Measurements from ENCODE around the gene ZNF892. TPM values are rescaled to one million over a fixed set of nuclear protein-coding genes. Genes with fewer than 3 reads are reported as not detected.

Gene ZNF892
- total and polyA plus RNA-seq, 12 donors, result 0.32 to 4.3 (median 2.2) TPM; not detected in 1

DNA sequence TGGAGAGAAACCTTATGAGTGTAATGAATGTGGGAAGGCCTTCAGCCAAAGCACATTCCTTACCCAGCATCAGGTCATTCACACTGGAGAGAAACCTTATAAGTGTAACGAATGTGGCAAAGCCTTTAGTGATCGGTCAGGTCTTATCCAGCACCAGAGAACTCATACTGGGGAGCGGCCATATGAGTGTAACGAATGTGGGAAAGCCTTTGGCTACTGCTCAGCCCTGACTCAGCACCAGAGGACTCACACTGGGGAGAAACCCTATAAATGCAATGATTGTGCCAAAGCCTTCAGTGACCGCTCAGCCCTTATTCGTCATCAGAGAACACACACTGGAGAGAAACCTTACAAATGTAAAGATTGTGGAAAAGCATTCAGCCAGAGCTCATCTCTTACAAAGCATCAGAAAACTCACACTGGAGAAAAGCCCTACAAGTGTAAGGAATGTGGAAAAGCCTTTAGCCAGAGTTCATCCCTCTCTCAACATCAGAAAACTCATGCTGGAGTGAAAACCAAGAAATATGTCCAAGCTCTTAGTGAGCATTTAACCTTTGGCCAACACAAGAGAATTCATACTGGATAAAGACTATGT lies 7.8 kb downstream of the ZNF892 start:
- H3K27ac ChIP-seq, result no peak overlapping the region
- no peaks in the 10 kb centered on the region for H3K27me3 ChIP-seq
- no peak overlapping the region for H3K4me3 ChIP-seq
- H3K9me3 ChIP-seq (replicated peaks in 1 of 3), result peaks cover 0 to 75% (median 34%) of the 10 kb centered on the region in 3 donors
- no peaks in the 10 kb centered on the region for H3K36me3 ChIP-seq (replicated peaks in 1 of 2)
- H3K4me1 ChIP-seq (replicated peaks in 1 of 2), result no peaks in the 10 kb centered on the region
- 94 to 98% (median 96%) methylated on average over 6 of the region's 6 CpGs for WGBS, 4 donors
- DNase-seq, result no peak
- intact Hi-C loops (cut with DNase I), result no loop called here
- TF ChIP-seq, protein P1, sequence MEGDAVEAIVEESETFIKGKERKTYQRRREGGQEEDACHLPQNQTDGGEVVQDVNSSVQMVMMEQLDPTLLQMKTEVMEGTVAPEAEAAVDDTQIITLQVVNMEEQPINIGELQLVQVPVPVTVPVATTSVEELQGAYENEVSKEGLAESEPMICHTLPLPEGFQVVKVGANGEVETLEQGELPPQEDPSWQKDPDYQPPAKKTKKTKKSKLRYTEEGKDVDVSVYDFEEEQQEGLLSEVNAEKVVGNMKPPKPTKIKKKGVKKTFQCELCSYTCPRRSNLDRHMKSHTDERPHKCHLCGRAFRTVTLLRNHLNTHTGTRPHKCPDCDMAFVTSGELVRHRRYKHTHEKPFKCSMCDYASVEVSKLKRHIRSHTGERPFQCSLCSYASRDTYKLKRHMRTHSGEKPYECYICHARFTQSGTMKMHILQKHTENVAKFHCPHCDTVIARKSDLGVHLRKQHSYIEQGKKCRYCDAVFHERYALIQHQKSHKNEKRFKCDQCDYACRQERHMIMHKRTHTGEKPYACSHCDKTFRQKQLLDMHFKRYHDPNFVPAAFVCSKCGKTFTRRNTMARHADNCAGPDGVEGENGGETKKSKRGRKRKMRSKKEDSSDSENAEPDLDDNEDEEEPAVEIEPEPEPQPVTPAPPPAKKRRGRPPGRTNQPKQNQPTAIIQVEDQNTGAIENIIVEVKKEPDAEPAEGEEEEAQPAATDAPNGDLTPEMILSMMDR (IDR thresholded peaks at IDR 0.05), result no peak
- no peak for TF ChIP-seq POLR2A (IDR thresholded peaks at IDR 0.05)

DNA sequence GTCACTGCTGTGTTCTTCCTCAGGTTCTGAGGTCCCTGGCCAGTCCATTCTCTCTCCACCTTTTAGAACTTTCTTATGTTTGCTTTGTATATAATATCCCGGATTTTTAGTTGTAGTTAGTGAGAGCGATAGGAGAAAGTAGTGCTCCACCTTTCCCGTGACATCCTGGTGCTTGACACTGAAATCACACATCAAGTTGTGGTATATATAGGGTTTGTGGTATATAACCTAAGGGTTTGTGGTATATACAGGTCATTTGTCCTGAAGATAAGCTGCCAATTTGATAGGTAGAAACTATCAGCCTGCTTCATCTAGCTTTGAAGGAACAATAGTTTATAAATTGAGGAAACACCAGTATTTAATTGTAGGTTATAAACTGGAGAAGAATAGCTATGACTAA lies 13.1 kb downstream of the ZNF892 start:
- Histone ChIP-seq H3K4me3 (no peak overlapping the region), H3K27me3 (no peaks in the 10 kb centered on the region), H3K36me3 (replicated peaks in 1 of 2) (no peaks in the 10 kb centered on the region), H3K9me3 (replicated peaks in 1 of 3) (peaks cover 0 to 69% (median 7%) of the 10 kb centered on the region in 3 donors), H3K27ac (no peak overlapping the region), H3K4me1 (replicated peaks in 1 of 2) (no peaks in the 10 kb centered on the region)
- no peak for TF ChIP-seq POLR2A (IDR thresholded peaks at IDR 0.05)
- TF ChIP-seq, protein P1 (IDR thresholded peaks at IDR 0.05), result no peak
- 94 to 96% (median 95%) methylated on average over 3 of the region's 3 CpGs for WGBS, 4 donors
- no peak for DNase-seq
- intact Hi-C loops (cut with DNase I), result no loop called here

DNA sequence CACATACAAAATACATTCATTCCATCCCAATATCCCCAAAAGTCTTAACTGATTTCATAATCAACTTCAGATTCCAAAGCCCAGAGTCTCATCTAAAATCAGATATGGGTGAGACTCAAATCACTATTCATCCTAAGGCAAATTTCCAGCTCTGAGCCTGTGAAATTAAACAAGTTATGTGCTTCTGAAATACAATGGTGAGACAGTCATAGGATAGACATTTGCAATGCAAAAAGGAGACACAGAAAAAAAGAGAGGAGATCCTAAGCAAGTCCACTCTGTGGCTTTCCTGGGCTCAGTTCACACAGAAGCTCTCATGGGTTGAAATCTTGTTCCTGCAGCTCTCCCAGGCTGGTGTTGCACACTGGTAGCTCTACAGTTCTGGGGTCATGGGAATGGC lies 18.3 kb downstream of the ZNF892 start:
- Histone ChIP-seq H3K4me3 (no peak overlapping the region), H3K36me3 (replicated peaks in 1 of 2) (no peaks in the 10 kb centered on the region), H3K27me3 (no peaks in the 10 kb centered on the region), H3K27ac (no peak overlapping the region), H3K4me1 (replicated peaks in 1 of 2) (no peaks in the 10 kb centered on the region), H3K9me3 (replicated peaks in 1 of 3) (peaks cover 0 to 22% (median 0%) of the 10 kb centered on the region in 3 donors)
- TF ChIP-seq, protein P1 (IDR thresholded peaks at IDR 0.05), result no peak
- no peak for DNase-seq
- intact Hi-C loops (cut with DNase I), result no loop called here

DNA sequence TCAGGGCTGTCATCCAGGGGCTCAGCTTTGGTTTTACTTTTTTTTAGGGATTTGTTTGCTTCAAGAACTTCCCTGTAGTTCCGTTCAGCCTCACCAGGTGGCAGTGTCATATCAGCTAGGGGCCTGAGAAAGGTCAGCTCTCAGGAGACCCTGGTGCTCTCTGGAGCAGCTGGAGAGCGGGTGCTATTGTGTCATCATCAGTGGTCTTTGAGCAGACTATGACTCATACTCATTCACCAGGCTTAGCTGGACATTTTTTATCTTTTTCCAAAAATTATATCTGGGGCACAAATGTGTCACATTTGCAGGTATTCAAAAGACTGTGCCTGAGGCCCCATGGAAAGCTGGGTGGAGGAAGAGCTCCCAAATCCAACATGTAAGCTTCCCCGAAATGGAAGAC lies 24.4 kb downstream of the ZNF892 start:
- Histone ChIP-seq H3K4me3 (no peak overlapping the region), H3K4me1 (replicated peaks in 1 of 2) (no peaks in the 10 kb centered on the region), H3K27me3 (no peaks in the 10 kb centered on the region), H3K36me3 (replicated peaks in 1 of 2) (no peaks in the 10 kb centered on the region), H3K27ac (no peak overlapping the region), H3K9me3 (replicated peaks in 1 of 3) (no peaks in the 10 kb centered on the region)
- 47 to 56% (median 50%) methylated on average over 2 to 3 of the region's 3 CpGs for WGBS, 4 donors
- peak in 3 of 7 donors; percentile 10 to 55 (median 31) for DNase-seq
- intact Hi-C loops (cut with DNase I), result no loop called here
- no peak for TF ChIP-seq POLR2A (IDR thresholded peaks at IDR 0.05)
- TF ChIP-seq, protein P1 (IDR thresholded peaks at IDR 0.05), result peak in 3 of 6 experiments; percentile 11 to 35 (median 21)
